Endothelial cell of umbilical vein (primary cell): ENCODE results near the gene ITPR2.

Experiments used
- CTCF ChIP-seq, 2 donors: IDR thresholded peaks; 1 replicate in 1 of 2; 2 replicates in 1 of 2; pipeline ENCODE4 v1.5.1; 2011; ENCODE audit warnings: low read length in 2 of 2, mild to moderate bottlenecking in 2 of 2, moderate library complexity in 2 of 2, control low read depth in 1 of 2, inconsistent platforms in 1 of 2, low read depth in 1 of 2; ENCODE audit not compliant: insufficient read depth in 1 of 2; ENCODE audit errors: extremely low read depth in 1 of 2
- EZH2 ChIP-seq: IDR thresholded peaks from 2 replicates; pipeline ENCODE4 v1.6.1; 2012; ENCODE audit warnings: borderline replicate concordance, low read depth, mild to moderate bottlenecking, moderate library complexity, low read length, inconsistent platforms; ENCODE audit not compliant: severe bottlenecking
- FOS ChIP-seq: IDR thresholded peaks from 2 replicates; pipeline ENCODE4 v1.6.1; 2011; ENCODE audit warnings: mild to moderate bottlenecking, low read length, moderate library complexity, borderline replicate concordance; ENCODE audit not compliant: insufficient read depth
- JUN ChIP-seq: IDR thresholded peaks from 2 replicates; pipeline ENCODE4 v1.6.1; 2011; ENCODE audit warnings: borderline replicate concordance, low read depth; ENCODE audit not compliant: insufficient read length, insufficient read depth
- MAX ChIP-seq: IDR thresholded peaks from 2 replicates; pipeline ENCODE4 v1.6.1; 2011; ENCODE audit not compliant: insufficient read depth, insufficient read length
- MYC ChIP-seq: IDR thresholded peaks from one replicate; pipeline ENCODE4 v1.6.1; 2011; ENCODE audit warnings: mild to moderate bottlenecking, low read depth, low read length
- POLR2A ChIP-seq: IDR thresholded peaks from 2 replicates; pipeline ENCODE4 v1.6.1; 2012; ENCODE audit warnings: low read depth, mild to moderate bottlenecking, control low read depth, low read length
- POLR2AphosphoS5 ChIP-seq: IDR thresholded peaks from 2 replicates; pipeline ENCODE4 v1.6.1; 2012; ENCODE audit warnings: low read depth, mild to moderate bottlenecking, control low read depth, low read length, moderate library complexity; ENCODE audit not compliant: insufficient read depth

GRCh38 chr12:26622601-26623000 is 210.4 kb downstream of the ITPR2 start:
- TF ChIP-seq POLR2A (no peak), MAX (no peak), CTCF (IDR thresholded peaks at IDR 0.05; ENCODE audit: extremely low read depth in 1 of 2, insufficient read depth in 1 of 2, low read depth in 1 of 2, low read length in 2 of 2) (no peak), EZH2 (no peak), FOS (no peak), POLR2AphosphoS5 (no peak), MYC (no peak), JUN (no peak)
